Ramos (cell line): ENCODE data around the gene COX8A.

Experiments
- in situ Hi-C: fragments of 300-500 bp; cut with MboI; formaldehyde crosslinking; loops from one replicate; pipeline ENCODE4 v1.14.3; 2022; ENCODE audit warnings: low sequenced_read_pairs; ENCODE audit not compliant: unreplicated experiment

The COX8A gene

DNA sequence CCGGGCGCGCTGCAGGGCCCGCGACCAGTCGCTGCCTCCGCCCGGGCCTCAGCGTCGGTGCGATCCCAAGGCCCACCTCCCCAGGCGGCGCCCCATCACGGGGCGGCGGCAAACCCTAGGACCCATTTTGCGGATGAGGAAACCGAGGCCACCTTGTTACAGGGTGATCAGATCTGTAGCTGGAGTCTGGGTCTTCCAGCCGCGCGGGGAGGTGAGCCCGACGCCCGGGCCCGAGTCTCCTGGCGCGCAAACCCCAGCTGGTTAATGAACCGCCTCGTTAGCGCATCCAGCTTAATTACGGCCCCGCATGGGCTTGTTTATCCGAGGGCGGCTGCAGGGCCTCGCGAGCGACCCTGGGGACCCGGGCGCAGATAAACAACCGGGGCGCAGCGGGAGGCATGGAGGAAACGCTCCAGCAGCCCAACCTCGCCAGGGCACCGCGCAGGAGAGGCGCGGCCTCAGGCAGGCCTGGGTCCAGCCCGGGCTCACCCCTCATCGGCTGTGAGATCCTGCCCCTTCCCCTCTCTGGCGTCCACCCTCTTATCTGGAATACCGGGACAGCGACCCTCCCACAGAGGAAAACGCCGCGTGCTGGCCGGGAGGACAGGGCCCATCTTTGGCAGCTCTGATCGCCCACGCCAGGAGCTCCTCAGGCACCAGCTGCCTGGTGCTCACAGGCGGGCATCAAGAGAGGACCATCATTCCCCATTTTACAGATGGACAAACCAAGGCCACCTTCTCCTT, 26.5 kb downstream of the COX8A start:
- in situ Hi-C loops = loop anchor here (5.0 kb wide), 1 partner anchor 146 kb away; no protein-coding TSS in a partner anchor

DNA sequence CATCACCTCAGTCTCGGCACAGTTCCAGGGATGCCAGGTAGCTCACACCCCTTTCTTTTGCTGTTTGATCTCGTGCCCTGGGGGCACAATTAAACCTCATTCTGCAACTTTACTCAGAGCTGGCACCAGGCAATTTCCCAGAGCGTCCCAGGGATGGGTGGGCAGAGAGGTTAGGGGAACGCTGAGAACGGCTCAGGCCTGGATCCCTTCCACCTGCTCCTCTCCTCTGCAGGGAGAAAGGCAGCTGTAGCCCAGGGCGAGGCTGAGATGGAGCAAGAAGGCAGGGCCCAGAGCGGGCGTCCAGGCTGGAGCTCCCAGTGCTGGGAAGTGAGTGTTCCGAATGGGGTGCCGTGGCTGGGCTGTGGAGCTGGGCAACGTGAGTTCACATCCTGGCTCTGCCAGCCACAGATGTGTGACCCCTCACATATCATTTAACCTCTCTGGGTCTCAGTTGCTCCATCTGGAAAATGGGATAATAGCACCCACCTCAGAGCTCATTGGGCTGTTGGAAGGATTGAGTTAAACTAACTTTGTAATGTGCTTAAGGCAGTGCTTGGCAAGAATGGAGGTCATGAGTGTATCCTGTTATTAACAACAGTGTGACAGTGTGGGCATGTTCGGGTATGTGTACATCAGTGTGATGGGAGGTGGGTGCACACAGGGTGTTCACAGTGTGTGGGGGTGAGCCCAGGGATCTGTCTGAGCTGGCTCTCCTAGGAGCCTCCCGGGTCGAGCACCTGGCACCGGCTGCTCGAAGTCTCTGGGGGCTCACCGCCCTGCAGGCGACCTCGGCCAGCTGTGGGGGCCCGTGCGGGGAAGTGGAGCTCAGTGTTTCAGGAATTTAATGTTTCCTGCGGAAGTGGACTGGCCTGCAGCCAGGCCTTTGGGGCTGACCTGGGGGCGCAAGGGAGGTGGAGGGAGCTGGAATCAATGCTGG, 27.3 kb downstream of the COX8A start:
- in situ Hi-C loops = loop anchor here (5.0 kb wide), 1 partner anchor 146 kb away; no protein-coding TSS in a partner anchor

DNA sequence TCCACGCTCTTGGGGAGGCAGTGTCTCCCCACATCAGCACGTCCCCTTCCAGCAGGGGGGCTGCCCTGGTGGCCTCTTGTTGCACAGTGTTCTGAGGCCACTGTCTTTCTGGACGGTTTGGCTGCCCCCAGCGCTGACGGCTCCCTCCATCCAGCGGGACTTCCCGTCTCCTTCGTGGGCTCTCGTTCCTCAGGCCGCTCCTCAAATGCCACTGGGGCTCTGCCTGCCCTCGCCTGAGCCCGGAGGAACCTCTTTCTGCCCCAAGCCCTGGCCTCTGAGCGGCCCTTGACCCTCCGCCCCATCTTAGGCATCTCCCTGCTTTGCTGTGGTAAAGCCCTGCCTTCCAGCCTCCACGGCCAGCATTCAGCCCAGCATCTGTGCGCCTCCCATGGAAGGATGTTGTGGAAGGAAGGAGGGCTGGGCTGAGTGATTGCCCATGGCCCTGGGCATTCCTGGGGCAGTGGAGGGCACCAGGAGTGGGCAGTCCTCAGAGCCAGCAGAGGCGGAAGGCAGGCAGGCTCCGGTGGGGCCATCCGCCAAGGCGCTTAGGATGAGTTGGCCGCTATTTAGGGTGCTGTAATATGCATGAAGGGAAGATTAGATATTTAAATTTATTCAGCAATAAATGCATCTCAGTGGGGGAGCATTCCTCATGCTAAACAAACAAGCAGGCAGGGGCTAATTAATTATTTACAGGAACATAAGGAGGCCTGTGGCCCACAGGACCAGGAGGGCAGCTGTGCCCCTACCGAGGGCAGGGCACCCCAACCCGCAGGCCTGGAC, 29.6 kb downstream of the COX8A start:
- in situ Hi-C loops = loop anchor here (5.0 kb wide), 1 partner anchor 143 kb away; no protein-coding TSS in a partner anchor

DNA sequence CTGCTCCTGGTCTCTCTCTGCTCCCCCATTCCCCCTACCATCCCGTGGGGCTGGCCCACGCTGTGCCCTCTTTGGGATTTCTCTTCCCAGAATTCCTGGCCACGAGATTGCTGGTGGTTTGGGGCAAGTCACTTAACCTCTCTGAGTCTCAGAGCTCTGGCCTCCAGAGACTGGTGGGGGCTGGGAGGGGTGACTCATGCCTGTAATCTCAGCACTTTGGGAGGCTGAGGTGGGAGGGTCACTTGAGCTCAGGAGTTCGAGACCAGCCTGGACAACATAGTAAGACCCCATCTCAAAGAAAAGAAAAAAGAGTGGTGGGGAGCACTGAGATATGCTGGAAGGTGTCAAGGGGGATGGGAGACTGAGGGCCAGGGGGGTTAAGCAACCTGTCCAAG, 30.2 kb downstream of the COX8A start:
- in situ Hi-C loops = loop anchor here (5.0 kb wide), 1 partner anchor 143 kb away; no protein-coding TSS in a partner anchor

DNA sequence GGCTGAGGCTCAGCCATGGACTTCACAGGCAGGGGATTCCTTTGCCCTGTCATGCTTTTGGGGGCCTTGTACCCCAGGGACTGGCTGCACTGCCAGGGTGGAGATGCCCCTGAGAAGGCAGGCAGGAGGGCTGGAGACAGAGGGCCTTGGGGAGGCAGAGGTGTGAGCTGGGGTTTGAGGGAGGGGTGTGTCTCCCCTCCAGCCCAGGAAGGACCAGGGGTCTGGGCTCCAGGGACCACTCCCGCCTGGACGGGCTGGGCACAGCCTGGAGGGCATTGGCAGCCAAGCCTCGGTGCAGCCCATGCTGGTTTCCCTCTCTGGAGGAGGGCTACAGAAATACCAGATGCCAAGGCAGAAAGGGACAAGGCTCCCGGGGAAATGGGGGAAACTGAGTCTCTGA, 31.3 kb downstream of the COX8A start:
- in situ Hi-C loops = no loop called here

DNA sequence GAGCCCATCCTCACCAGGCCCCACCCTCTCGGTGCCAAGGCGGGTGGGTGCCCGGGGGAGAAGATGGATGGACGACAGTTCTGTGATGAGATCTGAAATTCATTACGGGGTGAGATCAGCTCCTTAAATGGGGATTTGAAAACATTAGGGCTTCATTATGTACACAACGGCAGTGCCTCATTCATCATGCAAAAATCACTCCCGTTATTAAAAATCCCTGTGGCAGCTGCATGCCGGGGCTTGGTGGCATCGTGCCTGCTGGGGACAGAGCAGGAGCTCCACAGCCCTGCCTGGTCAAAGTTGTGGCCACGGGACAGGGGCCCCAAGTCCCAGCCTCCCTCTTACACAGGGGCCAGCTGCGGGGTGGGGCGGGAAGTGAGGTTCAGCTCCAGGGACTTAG, 32.0 kb downstream of the COX8A start:
- in situ Hi-C loops = no loop called here

DNA sequence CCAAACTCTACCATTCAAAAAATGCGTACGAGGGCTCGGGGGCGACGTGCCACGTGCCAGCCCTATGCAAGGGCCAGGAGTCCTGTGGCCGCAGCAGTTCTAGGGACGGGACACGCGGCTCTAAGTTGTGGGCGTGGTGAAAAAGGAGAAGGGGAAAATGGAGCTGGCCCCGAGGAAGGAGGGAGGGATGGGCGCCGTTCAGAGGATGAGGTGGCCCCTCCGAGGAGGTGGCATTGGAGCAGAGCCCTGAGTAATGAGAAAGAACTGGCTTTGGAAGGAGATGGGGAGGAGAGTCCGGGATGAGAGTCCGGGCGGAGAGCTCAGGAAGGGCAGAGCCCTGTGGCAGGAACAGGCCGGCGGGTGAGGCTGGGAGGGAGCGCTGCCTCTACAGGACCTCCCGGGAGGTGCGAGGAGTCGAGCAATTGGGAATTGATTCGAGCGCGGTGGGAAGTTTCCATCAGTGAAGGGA, 32.8 kb downstream of the COX8A start:
- in situ Hi-C loops = no loop called here

DNA sequence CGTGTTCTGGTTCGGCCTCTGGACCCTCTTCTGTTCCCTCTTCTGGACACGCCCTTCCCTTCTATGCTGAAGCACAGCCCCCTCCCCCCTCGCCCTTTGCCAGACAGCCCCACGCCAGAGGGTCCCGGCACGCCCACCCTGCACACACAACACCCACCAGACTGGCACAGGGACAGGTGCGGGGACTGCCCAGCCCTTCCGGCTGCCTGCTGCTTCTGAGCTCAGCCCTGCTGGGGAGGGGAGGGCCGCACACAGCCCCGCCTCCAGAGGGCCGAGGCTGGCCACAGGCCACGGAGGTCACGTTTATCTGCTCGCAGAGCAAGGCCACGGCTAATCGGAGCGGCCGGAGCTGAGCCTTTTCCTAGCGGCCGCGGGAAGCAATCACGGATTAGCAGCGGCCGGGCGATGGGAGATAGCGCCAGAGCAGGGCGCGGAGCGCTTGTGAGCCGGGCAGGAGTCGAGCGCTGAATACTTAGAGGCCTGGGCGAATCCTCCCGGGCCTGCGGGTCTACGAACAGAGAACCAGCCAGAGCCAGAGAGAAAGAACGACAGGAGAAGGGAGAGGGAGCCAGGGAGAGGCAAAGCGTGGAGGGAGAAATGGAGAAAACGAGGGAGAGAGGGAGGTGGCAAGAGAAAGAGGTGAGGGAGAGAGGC, 33.3 kb downstream of the COX8A start:
- in situ Hi-C loops = no loop called here

DNA sequence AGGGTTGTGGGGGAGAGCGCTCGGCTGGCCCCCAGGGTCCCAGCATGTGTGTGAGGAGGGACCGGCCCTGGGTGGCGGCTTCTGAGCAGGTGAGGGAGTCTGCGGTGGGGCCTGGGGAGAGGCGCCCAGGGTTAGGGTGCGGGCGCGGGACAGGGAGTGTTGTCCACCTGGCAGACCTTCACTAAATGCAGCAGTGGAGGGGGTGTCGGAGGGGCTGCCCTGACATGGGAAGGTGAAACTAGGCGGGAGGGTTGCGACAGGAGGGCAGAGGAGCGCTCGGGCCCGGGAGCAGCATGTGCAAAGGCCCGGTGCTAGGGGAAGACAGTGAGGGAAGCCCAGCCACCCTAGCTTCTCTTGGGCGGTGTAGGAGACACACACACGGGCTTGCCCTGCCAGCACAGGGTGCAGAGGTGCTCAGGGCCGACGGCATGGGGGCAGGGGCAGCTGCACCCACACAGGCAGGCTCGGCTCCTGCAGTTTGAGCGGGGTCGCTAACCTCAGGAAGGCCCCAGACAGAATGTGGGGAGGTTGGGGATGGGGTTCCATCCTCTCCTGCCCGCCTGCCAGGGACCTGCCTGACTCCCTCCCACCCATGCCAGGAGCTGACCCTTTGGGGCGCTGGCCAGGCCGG, 34.0 kb downstream of the COX8A start:
- in situ Hi-C loops = no loop called here

DNA sequence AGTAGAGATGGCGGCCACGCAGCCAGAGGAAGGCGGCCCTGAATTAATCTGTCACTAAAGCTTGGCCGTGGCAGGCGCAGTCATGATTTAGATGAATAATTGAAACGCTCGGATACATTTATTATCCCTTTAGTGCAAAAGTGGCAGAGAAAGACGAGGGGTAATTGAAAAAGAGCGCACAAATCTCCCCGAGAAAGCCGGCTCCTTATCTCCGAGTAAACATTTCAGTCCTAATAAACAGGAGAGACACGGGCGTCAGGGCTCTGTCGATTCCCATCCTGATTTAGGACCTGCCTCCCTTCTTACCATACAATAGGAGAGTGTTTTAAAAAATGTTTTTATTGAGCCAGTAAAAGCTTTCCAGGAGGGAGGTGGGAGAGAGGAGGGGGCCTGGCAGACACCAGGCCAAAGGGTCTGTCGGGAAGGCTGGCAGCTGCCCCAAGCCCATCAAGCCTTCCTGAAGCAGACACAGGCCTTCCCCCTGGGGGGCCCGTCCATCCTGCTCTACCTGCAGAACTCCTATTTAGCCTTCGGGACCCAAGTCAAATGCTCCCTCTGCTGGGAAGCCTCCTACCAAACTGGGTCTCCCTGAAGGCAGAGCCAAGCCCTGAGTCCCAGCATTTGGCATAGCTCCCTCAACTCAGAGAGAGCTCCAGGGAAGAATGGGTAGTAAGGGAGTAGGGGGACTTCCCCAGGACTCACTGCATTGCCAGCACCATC, 34.7 kb downstream of the COX8A start:
- in situ Hi-C loops = no loop called here

DNA sequence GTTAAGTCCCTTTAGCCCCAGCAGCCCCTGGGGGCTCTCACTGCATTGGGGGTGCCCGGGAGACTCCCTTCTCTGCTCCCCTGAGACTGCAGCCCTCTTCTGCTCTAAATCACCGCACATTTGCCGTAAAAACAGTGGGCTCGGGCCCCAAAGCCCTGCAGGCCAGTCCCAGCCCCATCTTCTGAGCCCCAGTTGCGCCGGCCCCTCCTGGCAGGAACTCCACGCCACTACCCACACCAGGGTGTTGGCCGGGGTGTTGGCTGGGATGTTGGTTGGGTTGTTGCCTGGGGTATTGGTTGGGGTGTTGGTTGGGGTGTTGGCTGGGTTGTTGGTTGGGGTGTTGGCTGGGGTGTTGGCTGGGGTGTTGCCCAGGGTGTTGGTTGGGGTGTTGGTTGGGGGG, 35.3 kb downstream of the COX8A start:
- in situ Hi-C loops = no loop called here

DNA sequence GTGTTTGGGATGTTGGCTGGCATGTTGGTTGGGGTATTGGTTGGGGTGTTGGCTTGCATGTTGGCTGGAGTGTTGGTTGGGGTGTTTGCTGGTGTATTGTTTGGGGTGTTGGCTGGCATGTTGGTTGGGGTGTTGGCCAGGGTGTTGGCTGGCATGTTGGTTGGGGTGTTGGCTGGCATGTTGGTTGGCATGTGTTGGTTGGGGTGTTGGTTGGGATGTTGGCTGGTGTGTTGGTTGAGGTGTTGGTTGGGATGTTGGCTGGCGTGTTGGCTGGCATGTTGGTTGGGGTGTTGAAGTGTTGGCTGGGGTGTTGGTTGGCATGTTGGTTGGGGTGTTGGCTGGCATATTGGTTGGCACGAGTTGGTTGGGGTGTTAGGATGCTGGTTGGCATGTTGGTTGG, 36.4 kb downstream of the COX8A start:
- in situ Hi-C loops = no loop called here

DNA sequence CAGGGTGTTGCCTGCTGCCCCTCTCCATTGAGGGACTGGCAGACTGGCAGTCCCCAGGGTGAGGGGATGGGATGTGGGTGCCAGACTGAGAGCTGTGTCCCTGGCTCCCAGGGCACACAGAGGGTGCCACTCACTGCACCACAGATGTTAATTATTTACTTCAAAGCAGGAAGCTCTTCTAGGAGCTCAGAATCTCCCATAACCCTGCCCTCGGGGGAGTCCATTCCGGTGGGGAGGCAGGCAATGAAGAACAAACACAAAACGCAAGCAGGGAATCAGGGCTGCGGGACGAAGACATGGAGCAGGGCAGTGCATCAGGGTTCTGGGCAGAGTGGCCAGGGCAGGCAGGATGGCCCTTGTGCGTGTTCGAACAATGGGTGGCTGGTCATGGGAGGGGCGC, 37.0 kb downstream of the COX8A start:
- in situ Hi-C loops = no loop called here

DNA sequence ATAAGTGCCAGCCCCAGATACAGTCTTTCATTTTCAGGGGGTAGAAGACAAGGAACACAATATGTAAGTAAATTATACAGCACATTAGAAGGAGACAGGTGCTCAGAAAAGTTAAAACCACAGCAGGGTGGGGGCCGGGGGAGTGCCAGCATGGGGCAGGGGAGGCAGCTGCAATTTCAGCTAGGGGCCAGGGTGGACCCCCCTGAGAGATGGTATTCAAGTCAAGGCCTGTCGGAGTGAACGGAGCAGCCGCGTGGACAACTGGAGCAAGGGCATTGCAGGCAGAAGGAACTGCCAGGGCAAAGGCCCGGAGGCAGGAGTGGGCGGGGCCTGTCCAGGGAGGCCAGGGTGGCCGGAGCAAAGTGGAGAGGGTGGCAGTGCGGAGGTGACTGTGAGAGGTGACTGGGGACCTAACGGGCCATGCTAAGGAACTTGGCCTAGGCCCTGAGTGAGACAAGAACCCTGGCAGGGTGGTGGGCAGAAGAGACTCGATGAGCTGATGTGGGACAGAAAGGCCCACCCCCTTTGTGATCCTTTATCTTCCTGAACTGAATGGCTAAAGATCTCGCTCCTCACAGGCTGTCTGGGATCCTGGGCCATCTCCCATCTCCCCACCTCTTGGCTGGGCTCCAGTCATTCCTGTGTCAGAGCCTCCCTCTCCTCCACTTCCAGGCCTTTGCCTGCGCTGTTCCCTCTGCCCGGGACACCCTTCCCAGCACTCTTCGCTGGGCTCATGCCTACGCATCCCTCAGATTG, 38.9 kb downstream of the COX8A start:
- in situ Hi-C loops = no loop called here

DNA sequence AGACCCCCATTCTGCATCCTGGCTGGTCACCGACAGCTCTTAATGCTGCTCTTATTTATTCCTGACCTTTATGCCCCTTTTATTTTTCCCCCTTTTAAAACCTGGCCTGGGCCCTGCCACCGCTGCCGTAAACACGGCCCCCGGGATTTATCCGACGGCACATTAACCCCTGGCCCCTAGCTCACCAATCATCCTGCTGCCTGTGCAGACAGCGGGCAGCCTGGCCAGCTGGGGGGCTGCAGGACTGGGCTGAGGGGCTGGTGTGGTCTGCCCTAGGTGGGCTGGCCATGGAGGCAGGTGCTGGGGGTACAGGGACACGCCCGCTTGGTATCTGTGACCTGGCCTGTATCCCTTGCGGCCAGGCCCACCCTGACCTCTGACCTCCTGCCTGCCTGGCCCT, 39.9 kb downstream of the COX8A start:
- in situ Hi-C loops = no loop called here

DNA sequence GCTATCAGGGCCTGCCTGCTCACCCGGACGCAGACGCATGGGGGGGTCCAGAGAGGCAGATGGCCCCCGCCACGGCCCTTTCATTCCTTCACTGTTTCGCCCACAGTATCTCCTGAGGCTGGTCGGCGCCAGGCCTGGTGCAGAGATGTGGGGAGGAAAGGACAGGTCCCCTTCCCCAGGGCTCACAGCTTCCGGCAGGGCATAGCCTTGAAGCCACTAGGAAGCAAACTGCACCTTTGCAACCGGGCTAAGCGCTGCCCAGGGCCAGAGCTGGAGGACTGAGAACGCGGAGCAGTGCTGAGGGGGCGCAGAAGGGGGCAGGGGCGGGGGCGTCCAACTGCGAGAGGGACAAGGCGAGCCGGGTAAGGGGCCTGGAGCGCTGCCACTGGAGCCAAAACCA, 41.1 kb downstream of the COX8A start:
- in situ Hi-C loops = no loop called here

DNA sequence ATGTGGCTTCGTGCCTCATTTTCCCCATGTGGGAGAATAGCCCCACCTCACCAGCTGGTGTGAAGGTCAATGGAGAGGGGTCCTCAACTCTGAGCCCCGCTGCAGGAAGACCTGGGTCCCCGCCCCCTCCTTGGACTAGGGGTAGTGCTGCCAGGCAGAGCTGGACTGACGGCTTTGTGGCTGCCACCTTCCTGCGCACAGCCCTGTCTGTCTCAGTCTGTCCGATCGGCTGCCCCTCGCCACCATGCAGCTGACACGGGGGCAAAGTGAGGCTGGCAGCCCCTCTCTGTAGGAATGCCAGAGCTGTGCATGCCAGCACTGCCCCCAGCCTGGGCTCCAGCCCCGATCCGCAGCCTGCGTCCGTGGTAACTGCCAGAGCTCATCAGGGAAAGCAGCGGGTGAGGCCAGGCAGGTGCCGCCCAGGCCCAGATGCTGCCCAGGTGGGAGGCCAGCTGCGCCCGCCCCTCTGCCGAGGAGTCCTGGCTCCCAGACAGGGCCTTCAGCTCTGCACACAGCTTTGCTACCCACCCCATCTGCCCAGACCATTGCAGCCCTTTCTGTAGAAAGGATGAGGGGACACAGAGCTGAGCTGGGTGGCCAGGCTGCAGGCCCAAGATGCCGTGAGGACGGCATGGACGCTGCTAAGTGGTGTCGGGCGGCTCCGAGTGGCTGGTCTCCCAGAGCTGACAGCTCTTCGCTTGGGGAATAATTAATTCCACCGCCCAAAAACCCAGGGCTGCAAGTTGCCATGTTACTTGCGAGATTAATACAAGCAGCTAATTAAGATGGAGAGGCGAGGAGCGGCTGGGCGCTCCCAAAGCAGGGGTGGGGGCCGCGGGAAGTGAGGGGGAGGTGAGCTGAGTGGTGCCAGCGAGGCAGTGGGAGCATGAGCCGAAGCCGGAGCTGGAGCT, 41.8 kb downstream of the COX8A start:
- in situ Hi-C loops = no loop called here
